ENCODE results near the gene AKR1A1. TPM values are rescaled to one million over a fixed set of nuclear protein-coding genes. Genes with fewer than 3 reads are reported as not detected.

Gene AKR1A1
- total and polyA plus RNA-seq, 2 of the 8 experiments (the other 6 are each of a cell fraction or from before 2014, with no cell fraction given): 344 to 435 TPM

DNA sequence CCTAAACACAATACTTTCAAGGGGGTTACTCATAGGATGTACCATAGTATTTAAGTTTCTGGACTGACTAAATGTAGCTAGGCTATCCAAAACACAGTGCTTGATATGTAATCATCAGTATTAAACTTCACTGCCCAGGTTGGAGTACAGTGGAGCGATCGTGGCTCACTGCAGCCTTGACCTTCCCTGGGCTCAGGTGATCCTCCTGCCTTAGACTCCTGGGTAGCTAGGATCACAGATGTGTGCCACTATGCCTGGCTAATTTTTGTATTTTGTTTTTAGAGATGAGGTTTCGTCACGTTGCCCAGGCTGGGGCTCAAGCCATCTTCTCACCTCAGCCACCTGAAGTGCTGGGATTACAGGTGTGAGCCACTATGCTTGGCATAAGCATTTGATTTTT, 43.8 kb downstream of the AKR1A1 start:
- WGBS, 2 experiments (ENCODE audit: extremely low coverage in 1 of 2, insufficient coverage in 1 of 2, insufficient read length in 1 of 2, insufficient replicate concordance in 2 of 2, low coverage in 1 of 2, low lambda C conversion rate in 2 of 2, missing lambda C conversion rate in 1 of 2): 93% methylated on average over 4 of the region's 4 CpGs; no CpG with 5 or more reads in 1 of the 2 experiments
- POLR2A ChIA-PET (ENCODE audit: partially characterized antibody): interaction anchor here (0.6 to 4.6 kb wide), 8 partner anchors 9 to 171 kb away, joined by 3 to 42 read pairs (median 3); partner anchors contain the start of gene NASP
- H4K5ac ChIP-seq (ENCODE audit: insufficient read length, low read depth, low read length): no peak overlapping the region
- no peak overlapping the region for H2BK5ac ChIP-seq (ENCODE audit: low read depth, low read length)
- H3K27ac ChIP-seq (ENCODE audit: low read depth, low read length): no peak overlapping the region
- H2AFZ ChIP-seq (ENCODE audit: low read length): no peak overlapping the region
- DNase-seq (ENCODE audit: low read depth in 1 of 2, low spot score in 2 of 2) (no peak), FAIRE-seq (no peak)
- H3K36me3 ChIP-seq (ENCODE audit: control insufficient read depth in 2 of 4, insufficient read depth in 4 of 4, low read length in 3 of 4): peaks cover 28 to 84% (median 58%) of the 10 kb centered on the region in 4 experiments
- H3K9me3 ChIP-seq (ENCODE audit: insufficient read depth in 2 of 2, low read depth in 1 of 2, low read length in 1 of 2): no peaks in the 10 kb centered on the region
- H3K4me1 ChIP-seq (replicated peaks in 1 of 4; ENCODE audit: control insufficient read depth in 3 of 4, insufficient read depth in 4 of 4, low read length in 3 of 4): no peaks in the 10 kb centered on the region
- no peak overlapping the region for H2BK120ac ChIP-seq (replicated peaks; ENCODE audit: low read depth, low read length)
- no peaks in the 10 kb centered on the region for H3K27me3 ChIP-seq (replicated peaks in 1 of 4; ENCODE audit: control insufficient read depth in 3 of 4, extremely low read depth in 1 of 4, insufficient read depth in 3 of 4, low read length in 3 of 4)
- no peak overlapping the region for H2BK12ac ChIP-seq (ENCODE audit: low read depth, low read length)
- H3K79me2 ChIP-seq (ENCODE audit: control insufficient read depth in 1 of 2, insufficient read depth in 2 of 2, low read length in 2 of 2): peaks cover 58 to 99% of the 10 kb centered on the region in 2 experiments
- CTCF ChIA-PET (ENCODE audit: partially characterized antibody): interaction anchor here (1.5 kb wide), 1 partner anchor 23 kb away, joined by 4 read pairs; no protein-coding TSS in a partner anchor
- no peak overlapping the region for H2BK20ac ChIP-seq (ENCODE audit: low read length)
- H3K14ac ChIP-seq (ENCODE audit: insufficient read length): no peak overlapping the region
- no peak overlapping the region for H3K4ac ChIP-seq (replicated peaks; ENCODE audit: insufficient read length, low read depth, low read length)
- no peaks in the 10 kb centered on the region for H3K23me2 ChIP-seq (ENCODE audit: low read depth, low read length)
- H4K8ac ChIP-seq (ENCODE audit: extremely low read depth, insufficient read depth, low read length): no peak overlapping the region
- H3K9ac ChIP-seq (replicated peaks in 1 of 4; ENCODE audit: extremely low read depth in 1 of 4, low read depth in 3 of 4, low read length in 3 of 4): no peak overlapping the region
- H2BK15ac ChIP-seq (ENCODE audit: low read length): no peak overlapping the region
- no peak overlapping the region for H3K18ac ChIP-seq (ENCODE audit: extremely low read depth, low read length)
- H3K23ac ChIP-seq (ENCODE audit: insufficient read length): no peak overlapping the region
- H3K4me3 ChIP-seq (ENCODE audit: extremely low read depth in 1 of 4, insufficient read depth in 2 of 4, low read depth in 3 of 4, low read length in 4 of 4): no peak overlapping the region
- H3K79me1 ChIP-seq (ENCODE audit: low read depth, low read length): peaks cover 8% of the 10 kb centered on the region
- H4K91ac ChIP-seq (replicated peaks; ENCODE audit: insufficient read length, low read length): no peak overlapping the region
- no peak overlapping the region for H3K56ac ChIP-seq (replicated peaks; ENCODE audit: insufficient read length, low read depth, low read length)
- TF ChIP-seq POLR2AphosphoS5 (IDR thresholded peaks at IDR 0.05; ENCODE audit: low read depth, low read length) (peak; percentile 51; the same call in 1 of the 2 replicates), POLR2A (IDR thresholded peaks at IDR 0.05; ENCODE audit: control extremely low read depth in 1 of 2, low read depth in 2 of 2, low read length in 2 of 2) (peak in 1 of 2 experiments; percentile 26; a peak in 1 of 3 replicates)
- TF ChIP-seq, protein P1, sequence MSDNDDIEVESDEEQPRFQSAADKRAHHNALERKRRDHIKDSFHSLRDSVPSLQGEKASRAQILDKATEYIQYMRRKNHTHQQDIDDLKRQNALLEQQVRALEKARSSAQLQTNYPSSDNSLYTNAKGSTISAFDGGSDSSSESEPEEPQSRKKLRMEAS (IDR thresholded peaks at IDR 0.05): no peak
- peaks cover 34 to 42% of the 10 kb centered on the region in 2 experiments for H4K20me1 ChIP-seq (replicated peaks in 1 of 2; ENCODE audit: control insufficient read depth in 1 of 2, insufficient read depth in 2 of 2, low read length in 2 of 2)
- no peak overlapping the region for H3K4me2 ChIP-seq (ENCODE audit: insufficient read depth in 1 of 2, low read depth in 2 of 2, low read length in 2 of 2)
- no peak overlapping the region for H2AK5ac ChIP-seq (ENCODE audit: low read depth, low read length)
